Measurements from ENCODE around the gene FUNDC2. TPM values are rescaled to one million over a fixed set of nuclear protein-coding genes. Genes with fewer than 3 reads are reported as not detected.

Gene FUNDC2
- total RNA-seq, 4 donors from 2014 or later: 7.8 to 51.7 (median 34.7) TPM

DNA sequence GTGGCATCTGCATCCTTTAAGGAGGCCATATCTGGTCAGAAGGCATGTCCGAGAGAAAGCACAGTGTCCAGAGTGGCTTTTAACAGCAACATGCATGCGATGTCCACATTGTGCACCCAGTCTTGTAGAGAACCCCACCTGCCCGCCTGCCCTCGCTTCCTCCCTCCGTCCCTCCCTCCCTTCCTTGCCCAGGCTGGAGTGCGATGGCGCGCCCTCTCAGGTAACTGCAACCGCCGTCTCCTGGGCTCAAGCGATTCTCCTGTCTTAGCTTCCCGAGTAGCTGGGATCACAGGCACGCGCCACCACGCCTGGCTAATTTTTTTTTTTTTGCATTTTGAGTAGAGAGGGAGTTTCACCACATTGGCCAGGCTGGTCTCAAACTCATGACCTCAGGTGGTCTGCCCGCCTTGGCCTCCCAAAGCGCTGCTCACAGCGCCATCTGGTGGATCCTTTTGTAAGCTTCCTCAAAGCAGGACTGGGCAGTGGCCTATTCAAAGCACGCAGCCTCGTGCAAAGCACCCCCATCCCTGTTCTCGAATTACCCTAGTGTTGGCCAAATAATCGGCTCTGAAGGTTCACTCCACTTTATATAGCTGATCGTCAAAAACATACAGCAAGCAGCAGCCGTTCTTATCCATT, 59.7 kb downstream of the FUNDC2 start:
- no peak overlapping the region for H3K27ac ChIP-seq
- DNase-seq: no peak
- no peak overlapping the region for H3K4me3 ChIP-seq
- 76 to 80% methylated on average over 15 to 24 of the region's 24 CpGs for WGBS, 2 donors
- no peaks in the 10 kb centered on the region for H3K4me1 ChIP-seq
- no peaks in the 10 kb centered on the region for H3K9me3 ChIP-seq
- no peaks in the 10 kb centered on the region for H3K27me3 ChIP-seq
- intact Hi-C loops (cut with DNase I): no loop called here
- peaks cover 0 to 45% (median 0%) of the 10 kb centered on the region in 3 donors for H3K36me3 ChIP-seq
- TF ChIP-seq POLR2A (IDR thresholded peaks at IDR 0.05): no peak
- TF ChIP-seq, protein P1, sequence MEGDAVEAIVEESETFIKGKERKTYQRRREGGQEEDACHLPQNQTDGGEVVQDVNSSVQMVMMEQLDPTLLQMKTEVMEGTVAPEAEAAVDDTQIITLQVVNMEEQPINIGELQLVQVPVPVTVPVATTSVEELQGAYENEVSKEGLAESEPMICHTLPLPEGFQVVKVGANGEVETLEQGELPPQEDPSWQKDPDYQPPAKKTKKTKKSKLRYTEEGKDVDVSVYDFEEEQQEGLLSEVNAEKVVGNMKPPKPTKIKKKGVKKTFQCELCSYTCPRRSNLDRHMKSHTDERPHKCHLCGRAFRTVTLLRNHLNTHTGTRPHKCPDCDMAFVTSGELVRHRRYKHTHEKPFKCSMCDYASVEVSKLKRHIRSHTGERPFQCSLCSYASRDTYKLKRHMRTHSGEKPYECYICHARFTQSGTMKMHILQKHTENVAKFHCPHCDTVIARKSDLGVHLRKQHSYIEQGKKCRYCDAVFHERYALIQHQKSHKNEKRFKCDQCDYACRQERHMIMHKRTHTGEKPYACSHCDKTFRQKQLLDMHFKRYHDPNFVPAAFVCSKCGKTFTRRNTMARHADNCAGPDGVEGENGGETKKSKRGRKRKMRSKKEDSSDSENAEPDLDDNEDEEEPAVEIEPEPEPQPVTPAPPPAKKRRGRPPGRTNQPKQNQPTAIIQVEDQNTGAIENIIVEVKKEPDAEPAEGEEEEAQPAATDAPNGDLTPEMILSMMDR (IDR thresholded peaks at IDR 0.05): peak in 5 of 6 experiments; percentile 23 to 40 (median 33)

DNA sequence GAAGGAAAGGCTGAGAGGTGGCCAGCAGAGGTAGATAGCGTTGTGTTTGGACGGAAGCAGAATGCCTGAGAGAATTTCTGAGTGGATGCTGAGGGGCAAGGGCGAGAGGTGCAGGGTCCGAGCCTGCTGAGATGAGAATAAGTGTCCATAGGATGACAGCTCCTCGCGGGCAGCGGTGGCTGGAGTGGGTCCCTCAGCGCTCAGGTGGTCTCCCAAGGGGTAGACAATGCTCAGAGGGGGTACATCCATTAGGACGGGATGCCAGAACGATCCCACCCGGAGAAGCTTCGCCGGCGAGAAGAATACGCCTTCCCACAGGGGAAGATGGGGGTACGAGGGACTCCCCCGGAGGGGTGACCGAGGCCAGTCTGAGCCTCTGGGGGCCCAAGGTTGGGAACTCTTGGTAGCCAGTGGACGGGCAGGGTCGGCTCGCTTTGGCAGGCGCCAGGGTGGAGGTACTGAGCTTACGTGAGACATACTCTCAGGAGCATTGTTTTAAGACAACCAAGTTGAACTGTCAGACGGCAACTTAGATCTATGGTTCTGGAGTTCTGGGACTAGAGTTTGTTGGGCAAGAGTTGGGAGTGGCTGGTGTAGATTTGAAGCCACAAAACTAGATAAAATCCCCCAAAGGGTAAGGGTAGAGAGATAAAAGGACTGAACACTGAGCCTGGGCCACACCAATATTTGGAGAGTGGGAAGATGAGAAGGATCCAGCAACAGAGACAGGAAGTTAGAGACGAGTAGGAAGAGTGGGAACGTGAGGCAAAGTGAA, 60.5 kb downstream of the FUNDC2 start:
- H3K9me3 ChIP-seq: no peaks in the 10 kb centered on the region
- H3K4me3 ChIP-seq: no peak overlapping the region
- no peaks in the 10 kb centered on the region for H3K4me1 ChIP-seq
- DNase-seq: no peak
- TF ChIP-seq, protein P1 (IDR thresholded peaks at IDR 0.05): no peak
- no peak for TF ChIP-seq POLR2A (IDR thresholded peaks at IDR 0.05)
- H3K36me3 ChIP-seq: peaks cover 0 to 51% (median 0%) of the 10 kb centered on the region in 3 donors
- no peak overlapping the region for H3K27ac ChIP-seq
- 66 to 87% methylated on average over 3 to 17 of the region's 26 CpGs for WGBS, 2 donors
- intact Hi-C loops (cut with DNase I): no loop called here
- no peaks in the 10 kb centered on the region for H3K27me3 ChIP-seq

DNA sequence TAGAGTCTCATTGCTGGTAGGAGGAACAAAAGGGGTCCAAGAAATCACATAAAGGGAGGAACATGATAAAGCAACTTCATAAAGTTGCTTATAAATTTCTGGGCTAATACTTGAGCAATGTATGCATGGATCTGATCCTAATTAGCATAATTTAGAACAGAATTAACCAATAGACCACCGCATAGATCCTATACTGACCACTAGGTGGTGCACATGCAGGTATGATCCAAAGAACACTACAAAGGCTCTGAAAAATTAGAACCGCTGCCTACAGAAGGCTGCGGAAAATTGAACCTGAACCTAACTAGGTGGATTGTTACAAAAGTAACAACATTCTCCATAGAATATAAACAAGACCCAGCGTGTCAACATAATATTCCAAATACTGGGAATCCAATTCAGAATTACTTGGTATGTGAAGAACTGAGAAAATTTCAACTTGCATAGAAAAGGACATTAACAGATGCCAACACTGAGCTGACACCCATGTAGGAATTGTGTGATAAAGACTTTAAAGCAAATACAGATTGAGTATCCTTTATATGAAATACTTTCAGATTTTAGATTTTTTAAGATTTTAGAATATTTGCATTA, 67.9 kb downstream of the FUNDC2 start:
- H3K36me3 ChIP-seq: peaks cover 0 to 40% (median 0%) of the 10 kb centered on the region in 3 donors
- DNase-seq: no peak
- no peaks in the 10 kb centered on the region for H3K9me3 ChIP-seq
- no peak overlapping the region for H3K4me3 ChIP-seq
- 28 to 49% methylated on average over 4 of the region's 4 CpGs for WGBS, 2 donors
- H3K27me3 ChIP-seq: no peaks in the 10 kb centered on the region
- H3K4me1 ChIP-seq: no peaks in the 10 kb centered on the region
- TF ChIP-seq, protein P1 (IDR thresholded peaks at IDR 0.05): peak; percentile 21 to 58 (median 48)
- TF ChIP-seq POLR2A (IDR thresholded peaks at IDR 0.05): no peak
- intact Hi-C loops (cut with DNase I): no loop called here
- H3K27ac ChIP-seq: no peak overlapping the region

DNA sequence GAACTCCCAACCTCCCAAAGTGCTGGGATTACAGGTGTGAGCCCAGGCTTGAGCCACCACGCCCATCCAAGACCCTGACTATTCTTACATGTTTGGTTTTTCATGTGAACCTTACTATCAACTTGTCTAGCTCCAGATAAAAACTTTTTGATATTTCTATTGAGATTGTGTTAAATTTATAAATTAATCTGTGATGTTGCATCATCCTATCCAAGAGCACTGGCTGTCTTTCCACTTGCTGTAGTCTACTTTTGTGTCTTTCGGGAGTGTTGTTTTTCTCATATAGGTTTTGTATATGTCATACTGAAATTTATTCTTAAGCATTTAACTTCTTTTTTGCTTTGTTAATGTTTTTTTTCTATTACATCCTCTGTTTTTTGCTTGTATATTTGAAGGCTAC, 79.3 kb downstream of the FUNDC2 start:
- 67 to 96% methylated on average over 2 of the region's 2 CpGs for WGBS, 2 donors
- H3K27me3 ChIP-seq: no peaks in the 10 kb centered on the region
- H3K36me3 ChIP-seq: peaks cover 0 to 35% (median 0%) of the 10 kb centered on the region in 3 donors
- H3K4me3 ChIP-seq: no peak overlapping the region
- TF ChIP-seq, protein P1 (IDR thresholded peaks at IDR 0.05): no peak
- TF ChIP-seq POLR2A (IDR thresholded peaks at IDR 0.05): no peak
- H3K9me3 ChIP-seq: no peaks in the 10 kb centered on the region
- intact Hi-C loops (cut with DNase I): no loop called here
- no peak overlapping the region for H3K27ac ChIP-seq
- no peak for DNase-seq
- no peaks in the 10 kb centered on the region for H3K4me1 ChIP-seq

DNA sequence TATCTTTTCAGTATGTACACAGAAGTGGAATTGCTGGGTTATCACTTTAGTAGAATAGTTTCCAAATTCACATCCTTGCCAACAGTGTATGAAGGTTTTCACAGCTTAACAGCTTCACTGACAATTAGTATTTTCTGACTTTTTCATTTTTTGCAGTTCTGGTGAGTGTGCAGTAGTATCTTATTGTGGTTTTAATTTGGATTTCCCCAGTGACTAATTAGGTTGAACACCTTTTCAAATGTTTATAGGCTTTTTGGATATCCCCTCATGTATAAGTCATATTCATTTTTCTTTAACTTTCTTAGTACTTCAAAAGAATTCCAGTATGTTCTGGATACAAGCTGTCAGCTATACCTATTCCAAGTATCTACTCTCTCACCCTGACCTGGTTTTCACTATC, 81.8 kb downstream of the FUNDC2 start:
- Histone ChIP-seq H3K4me3 (no peak overlapping the region), H3K4me1 (no peaks in the 10 kb centered on the region), H3K36me3 (peaks cover 0 to 34% (median 0%) of the 10 kb centered on the region in 3 donors), H3K27ac (no peak overlapping the region), H3K9me3 (no peaks in the 10 kb centered on the region), H3K27me3 (no peaks in the 10 kb centered on the region)
- intact Hi-C loops (cut with DNase I): no loop called here
- no peak for TF ChIP-seq POLR2A (IDR thresholded peaks at IDR 0.05)
- TF ChIP-seq, protein P1 (IDR thresholded peaks at IDR 0.05): no peak
- no peak for DNase-seq
